Nephron progenitor cell (in vitro differentiated cells): Measurements from ENCODE around the gene RIMBP2.

Experiments used
- DNase-seq: peaks from one replicate; pipeline ENCODE4 v3.0.0; 2021
- H3K27ac Mint-ChIP-seq: 2 replicates; pipeline ENCODE4 v1.8.0; 2021; ENCODE audit warnings: mild to moderate bottlenecking, moderate library complexity, mixed read lengths
- H3K27me3 Mint-ChIP-seq: 2 replicates; pipeline ENCODE4 v1.8.0; 2021; ENCODE audit warnings: mild to moderate bottlenecking, low read depth, mixed read lengths; ENCODE audit not compliant: poor library complexity
- H3K36me3 Mint-ChIP-seq: 2 replicates; pipeline ENCODE4 v1.8.0; 2021; ENCODE audit warnings: low read depth, mixed read lengths
- H3K4me1 Mint-ChIP-seq: 2 replicates; pipeline ENCODE4 v1.8.0; 2021; ENCODE audit warnings: mixed read lengths
- H3K4me3 Mint-ChIP-seq: 2 replicates; pipeline ENCODE4 v1.8.0; 2021; ENCODE audit warnings: mild to moderate bottlenecking, moderate library complexity, mixed read lengths
- H3K9me3 Mint-ChIP-seq: 2 replicates; pipeline ENCODE4 v1.8.0; 2021; ENCODE audit warnings: mild to moderate bottlenecking, moderate library complexity, mixed read lengths
- TF ChIP-seq, protein P1 (sequence below): fragments of 200-600 bp; sonication (generic); IDR thresholded peaks from 2 replicates; pipeline ENCODE4 v1.5.0; 2021; ENCODE audit warnings: antibody characterized with exemption

The RIMBP2 gene

DNA sequence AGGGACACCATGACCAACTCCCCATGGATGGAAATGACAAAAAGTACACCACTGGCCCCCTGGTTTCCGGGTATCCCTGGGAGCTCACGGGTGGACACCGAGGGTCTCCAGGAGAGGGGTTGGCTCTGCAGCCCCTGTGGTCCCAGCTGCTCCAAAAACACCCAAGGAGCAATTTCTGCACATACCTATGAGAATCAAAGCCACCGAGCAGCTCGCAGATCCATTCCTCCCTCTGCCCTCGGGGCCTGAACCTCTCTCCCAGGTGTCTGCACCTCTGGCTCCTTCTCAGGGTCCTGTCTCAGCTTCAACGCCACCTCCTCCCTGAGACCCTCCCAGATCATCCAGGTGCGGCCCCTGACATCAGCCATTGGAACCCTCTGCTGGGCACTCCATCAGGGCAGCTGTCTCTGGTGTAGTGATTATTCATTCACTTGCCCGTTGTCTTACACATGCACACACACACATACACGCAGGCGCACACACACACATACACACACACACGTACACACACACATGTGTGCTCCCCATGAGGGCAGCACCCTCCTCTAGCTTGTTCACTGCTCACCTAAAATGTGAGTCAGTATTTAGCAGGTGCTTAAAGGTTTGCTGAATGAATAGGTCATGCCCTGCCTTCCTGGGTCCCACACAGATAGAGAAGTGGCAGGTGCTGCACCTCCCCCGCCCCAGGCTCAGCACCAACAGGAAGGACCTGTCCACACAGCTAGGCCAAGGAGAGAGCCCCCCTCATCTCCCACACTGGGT, 5.9 kb downstream of the RIMBP2 start:
- peaks cover 45% of the 10 kb centered on the region for H3K4me1 Mint-ChIP-seq
- TF ChIP-seq, protein P1, sequence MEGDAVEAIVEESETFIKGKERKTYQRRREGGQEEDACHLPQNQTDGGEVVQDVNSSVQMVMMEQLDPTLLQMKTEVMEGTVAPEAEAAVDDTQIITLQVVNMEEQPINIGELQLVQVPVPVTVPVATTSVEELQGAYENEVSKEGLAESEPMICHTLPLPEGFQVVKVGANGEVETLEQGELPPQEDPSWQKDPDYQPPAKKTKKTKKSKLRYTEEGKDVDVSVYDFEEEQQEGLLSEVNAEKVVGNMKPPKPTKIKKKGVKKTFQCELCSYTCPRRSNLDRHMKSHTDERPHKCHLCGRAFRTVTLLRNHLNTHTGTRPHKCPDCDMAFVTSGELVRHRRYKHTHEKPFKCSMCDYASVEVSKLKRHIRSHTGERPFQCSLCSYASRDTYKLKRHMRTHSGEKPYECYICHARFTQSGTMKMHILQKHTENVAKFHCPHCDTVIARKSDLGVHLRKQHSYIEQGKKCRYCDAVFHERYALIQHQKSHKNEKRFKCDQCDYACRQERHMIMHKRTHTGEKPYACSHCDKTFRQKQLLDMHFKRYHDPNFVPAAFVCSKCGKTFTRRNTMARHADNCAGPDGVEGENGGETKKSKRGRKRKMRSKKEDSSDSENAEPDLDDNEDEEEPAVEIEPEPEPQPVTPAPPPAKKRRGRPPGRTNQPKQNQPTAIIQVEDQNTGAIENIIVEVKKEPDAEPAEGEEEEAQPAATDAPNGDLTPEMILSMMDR: no peak
- H3K4me3 Mint-ChIP-seq: no peak overlapping the region
- peak overlapping the region; percentile 30 for H3K27ac Mint-ChIP-seq
- H3K27me3 Mint-ChIP-seq: peaks cover 49% of the 10 kb centered on the region
- H3K36me3 Mint-ChIP-seq: no peaks in the 10 kb centered on the region
- no peak for DNase-seq
- no peaks in the 10 kb centered on the region for H3K9me3 Mint-ChIP-seq

DNA sequence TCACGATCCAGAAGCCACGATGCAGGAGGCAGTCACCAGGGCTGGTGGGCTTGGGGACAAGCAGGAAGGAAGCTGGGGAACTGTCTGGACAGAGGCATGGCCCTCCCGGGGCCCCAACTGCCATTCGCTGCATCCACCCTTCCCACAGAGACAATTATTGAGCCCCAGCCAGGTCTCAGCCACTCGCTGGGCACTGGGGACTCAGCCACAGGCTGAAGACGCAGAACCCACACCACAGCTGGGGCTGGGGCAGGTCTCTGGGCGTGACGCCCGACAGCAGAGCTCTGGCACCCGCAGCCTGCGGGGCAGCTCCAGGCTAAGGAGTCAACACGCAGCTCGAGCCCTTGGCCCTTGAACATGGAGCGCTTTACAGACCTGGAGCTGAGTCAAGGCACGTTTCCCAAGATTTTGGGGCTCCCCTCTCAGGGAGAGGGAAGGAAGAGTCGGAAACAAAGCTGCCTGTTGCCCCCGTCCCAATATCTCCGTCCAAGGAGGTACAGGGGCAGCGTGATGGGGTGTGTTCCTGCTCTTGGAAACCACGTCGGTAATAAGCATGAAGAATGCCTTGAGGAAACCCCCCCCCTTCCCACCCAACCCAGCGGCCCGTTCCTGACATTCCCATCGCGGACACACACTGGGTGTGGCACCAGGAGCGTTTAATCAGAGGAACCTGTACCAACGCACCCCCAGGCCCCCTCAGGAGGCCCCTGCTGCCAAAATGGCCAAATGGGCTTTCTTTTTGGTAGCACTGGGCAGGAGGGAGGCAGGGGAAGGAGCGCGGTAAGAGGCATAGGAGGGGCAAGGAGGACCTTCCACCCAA, 6.7 kb downstream of the RIMBP2 start:
- Mint-ChIP-seq H3K27ac (no peak overlapping the region), H3K4me3 (no peak overlapping the region), H3K27me3 (peaks cover 54% of the 10 kb centered on the region), H3K9me3 (no peaks in the 10 kb centered on the region), H3K36me3 (no peaks in the 10 kb centered on the region), H3K4me1 (peaks cover 44% of the 10 kb centered on the region)
- no peak for DNase-seq
- TF ChIP-seq, protein P1: no peak

DNA sequence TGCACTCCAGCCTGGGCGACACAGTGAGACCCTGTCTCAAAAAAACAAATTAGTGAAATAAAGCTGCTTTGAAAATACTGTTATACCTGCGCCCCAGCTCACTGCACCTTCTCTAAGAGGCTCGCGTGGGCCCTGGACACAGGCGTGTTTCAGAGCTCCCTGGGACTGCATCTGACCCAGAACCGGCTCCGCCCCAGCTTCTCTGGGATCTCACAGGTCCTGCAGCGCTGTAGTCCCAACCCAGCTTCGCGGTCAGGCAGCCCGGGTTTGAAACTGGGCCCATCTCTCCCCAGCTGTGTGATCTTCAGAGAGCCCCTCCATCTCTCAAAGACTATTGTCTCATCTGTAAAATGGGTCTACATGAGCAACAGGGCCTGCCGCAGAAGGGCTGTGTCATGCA, 7.5 kb downstream of the RIMBP2 start:
- Mint-ChIP-seq H3K36me3 (no peaks in the 10 kb centered on the region), H3K27ac (no peak overlapping the region), H3K27me3 (peaks cover 49% of the 10 kb centered on the region), H3K4me3 (no peak overlapping the region), H3K9me3 (no peaks in the 10 kb centered on the region), H3K4me1 (peaks cover 42% of the 10 kb centered on the region)
- no peak for DNase-seq
- TF ChIP-seq, protein P1: no peak

DNA sequence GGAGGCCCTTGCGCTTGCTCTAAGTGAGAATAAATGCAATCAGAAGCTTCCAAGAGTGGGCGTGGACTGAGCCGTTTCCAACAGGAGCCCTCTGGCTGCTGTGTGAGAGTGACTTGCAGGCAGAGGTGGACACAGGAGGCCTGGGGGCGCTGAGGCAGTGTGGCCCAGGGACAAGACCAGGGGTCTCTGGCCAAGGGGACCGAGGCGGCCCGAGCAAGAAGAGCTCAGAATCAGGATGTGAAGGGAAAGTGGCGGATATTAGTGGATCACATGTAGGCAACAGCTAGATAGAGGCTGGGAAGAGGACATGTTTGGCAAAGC, 8.6 kb downstream of the RIMBP2 start:
- H3K4me1 Mint-ChIP-seq: peaks cover 42% of the 10 kb centered on the region
- no peaks in the 10 kb centered on the region for H3K9me3 Mint-ChIP-seq
- no peaks in the 10 kb centered on the region for H3K36me3 Mint-ChIP-seq
- no peak for DNase-seq
- TF ChIP-seq, protein P1: no peak
- no peak overlapping the region for H3K27ac Mint-ChIP-seq
- peaks cover 42% of the 10 kb centered on the region for H3K27me3 Mint-ChIP-seq
- no peak overlapping the region for H3K4me3 Mint-ChIP-seq

DNA sequence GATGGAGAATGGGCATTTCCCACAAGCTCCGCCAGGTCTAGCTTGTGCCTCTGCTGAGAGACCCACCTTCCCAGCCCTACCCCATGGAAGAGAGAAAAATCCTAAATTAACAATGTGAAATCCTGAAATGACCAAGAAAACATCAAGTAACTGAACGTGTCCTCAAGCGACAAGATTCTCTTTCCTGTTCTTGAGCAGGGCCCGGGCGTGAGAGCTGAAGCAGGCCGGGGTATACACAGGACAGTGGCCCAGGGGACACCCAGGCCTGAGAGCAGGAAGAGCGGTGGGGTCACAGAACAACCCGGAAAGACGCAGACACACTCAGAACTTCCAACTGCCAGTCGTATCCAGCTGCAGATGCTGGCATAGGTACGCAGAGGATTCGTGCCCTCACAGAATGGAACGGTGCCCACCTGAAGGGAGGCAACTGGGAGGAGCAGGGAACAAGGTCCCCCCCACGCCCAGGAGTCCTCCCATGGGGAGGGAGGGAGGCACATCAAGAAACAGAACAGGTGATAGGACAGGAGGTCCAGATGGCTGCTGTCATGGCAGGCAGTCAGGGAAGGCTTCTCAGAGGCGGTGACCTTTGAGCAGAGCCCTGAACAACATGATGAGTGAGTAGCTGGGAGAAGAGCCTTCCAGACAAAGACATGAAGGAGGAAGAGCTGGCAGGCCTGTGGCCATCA, 9.1 kb downstream of the RIMBP2 start:
- DNase-seq: no peak
- no peak overlapping the region for H3K4me3 Mint-ChIP-seq
- peaks cover 44% of the 10 kb centered on the region for H3K4me1 Mint-ChIP-seq
- peak overlapping the region; percentile 35 for H3K27ac Mint-ChIP-seq
- no peaks in the 10 kb centered on the region for H3K9me3 Mint-ChIP-seq
- H3K27me3 Mint-ChIP-seq: peaks cover 37% of the 10 kb centered on the region
- no peaks in the 10 kb centered on the region for H3K36me3 Mint-ChIP-seq
- TF ChIP-seq, protein P1: no peak
